HG03342 (cell line): ENCODE measurements around the gene ASB3.
A peak's percentile ranks its signal among the peaks of the same experiment; 100 is the strongest.
"Not testable (repeated sequence)": the region's sequence is repeated elsewhere in the genome, so short reads cannot be mapped to it uniquely, and the experiment has no call there.

Experiments
- ATAC-seq: cut with Tn5 transposase; IDR thresholded peaks from one replicate; pipeline ENCODE4 v1.9.1; 2021; ENCODE audit warnings: mild to moderate bottlenecking, moderate library complexity; ENCODE audit not compliant: unreplicated experiment

The ASB3 gene

GRCh38 chr2:53787614-53788289 is 999 bp upstream of the ASB3 start:
- ATAC-seq, result no peak

GRCh38 chr2:53786352-53786704 is 425 bp downstream of the ASB3 start:
- ATAC-seq, result peak; percentile 24

- ATAC-seq, result no peak
Measured at GRCh38 chr2:53785366-53785765, 1.4 kb downstream of the ASB3 start.

- ATAC-seq, result no peak
Measured at GRCh38 chr2:53784436-53784835, 2.3 kb downstream of the ASB3 start.

- ATAC-seq, result no peak
Measured at GRCh38 chr2:53782676-53783075, 4.1 kb downstream of the ASB3 start.

GRCh38 chr2:53780056-53780455 is 6.7 kb downstream of the ASB3 start:
- ATAC-seq, result no peak

- ATAC-seq, result no peak
Measured at GRCh38 chr2:53778536-53779162, 8.1 kb downstream of the ASB3 start.

- ATAC-seq, result no peak
Measured at GRCh38 chr2:53777134-53777533, 9.6 kb downstream of the ASB3 start.

GRCh38 chr2:53770264-53770663 is 16.5 kb downstream of the ASB3 start:
- no peak for ATAC-seq

GRCh38 chr2:53769318-53769945 is 17.3 kb downstream of the ASB3 start:
- no peak for ATAC-seq

- ATAC-seq, result peak; percentile 33
Measured at GRCh38 chr2:53768242-53768542, 18.6 kb downstream of the ASB3 start.

- peak; percentile 95 for ATAC-seq
Measured at GRCh38 chr2:53767405-53768241, 19.1 kb downstream of the ASB3 start, which contains the start of gene CHAC2. TSS of gene CHAC2 (plus strand) at chr2:53767804. CDS start at chr2:53767887, 83 bp downstream.

- ATAC-seq, result no peak
Measured at GRCh38 chr2:53765767-53766166, 21.0 kb downstream of the ASB3 start.

GRCh38 chr2:53757206-53757605 is 29.5 kb downstream of the ASB3 start:
- ATAC-seq, result not testable (repeated sequence)

- ATAC-seq, result no peak
Measured at GRCh38 chr2:53756644-53757043, 30.1 kb downstream of the ASB3 start.

GRCh38 chr2:53755121-53755520 is 31.6 kb downstream of the ASB3 start:
- no peak for ATAC-seq

- no peak for ATAC-seq
Measured at GRCh38 chr2:53753041-53753440, 33.7 kb downstream of the ASB3 start.

GRCh38 chr2:53752385-53752784 is 34.4 kb downstream of the ASB3 start:
- ATAC-seq, result no peak

- ATAC-seq, result peak; percentile 96
Measured at GRCh38 chr2:53751728-53752127, 35.0 kb downstream of the ASB3 start.

GRCh38 chr2:53750041-53750768 is 36.5 kb downstream of the ASB3 start:
- no peak for ATAC-seq
